NCI-H187 (cell line): ENCODE measurements around the gene HYLS1.
"Not testable (repeated sequence)": the region's sequence is repeated elsewhere in the genome, so short reads cannot be mapped to it uniquely, and the experiment has no call there.

ENCODE experiments used
- DNase-seq, 2 experiments: peaks; one replicate each; lab custom pipeline; 2025; lab: John Stamatoyannopoulos, UW

HYLS1 gene

GRCh38 chr11:125887373-125888324, at the start of gene HYLS1:
HYLS1 (plus strand) TSS chr11:125887668; CDS start chr11:125899369, 11,701 bp downstream.
- peak; percentile 90 for DNase-seq

- no peak for DNase-seq
Measured at GRCh38 chr11:125842321-125842948, 45.0 kb upstream of the HYLS1 start.

DNA sequence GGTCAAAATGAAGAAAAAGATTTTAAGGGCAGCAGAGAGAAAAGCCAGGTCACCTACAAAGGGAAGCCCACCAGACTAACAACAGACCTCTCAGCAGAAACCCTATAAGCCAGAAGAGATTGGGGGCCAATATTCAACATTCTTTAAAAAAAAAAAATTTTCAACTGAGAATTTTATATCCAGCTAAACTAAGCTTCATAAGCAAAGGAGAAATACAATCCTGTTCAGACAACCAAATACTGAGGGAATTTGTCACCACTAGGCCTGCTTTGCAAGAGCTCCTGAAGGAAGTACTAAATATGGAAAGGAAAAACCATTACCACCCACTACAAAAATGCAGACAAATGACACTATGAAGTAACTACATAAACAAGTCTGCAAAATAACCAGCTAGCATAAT, 41.3 kb upstream of the HYLS1 start:
- no peak for DNase-seq

- not testable (repeated sequence) for DNase-seq
Measured at GRCh38 chr11:125857670-125858069, 29.8 kb upstream of the HYLS1 start.

DNA sequence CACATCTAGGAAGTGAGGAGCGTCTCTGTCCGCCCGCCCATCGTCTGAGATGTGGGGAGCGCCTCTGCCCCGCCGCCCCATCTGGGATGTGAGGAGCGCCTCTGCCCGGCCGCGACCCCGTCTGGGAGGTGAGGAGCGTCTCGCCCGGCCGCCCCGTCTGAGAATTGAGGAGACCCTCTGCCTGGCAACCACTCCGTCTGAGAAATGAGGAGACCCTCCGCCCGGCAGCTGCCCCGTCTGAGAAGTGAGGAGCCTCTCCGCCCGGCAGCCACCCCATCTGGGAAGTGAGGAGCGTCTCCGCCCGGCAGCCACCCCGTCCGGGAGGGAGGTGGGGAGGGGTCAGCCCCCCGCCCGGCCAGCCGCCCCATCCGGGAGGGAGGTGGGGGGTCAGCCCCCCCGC, 24.7 kb upstream of the HYLS1 start:
- DNase-seq: not testable (repeated sequence)

GRCh38 chr11:125865354-125865753, 22.1 kb upstream of the HYLS1 start:
- not testable (repeated sequence) for DNase-seq

DNA sequence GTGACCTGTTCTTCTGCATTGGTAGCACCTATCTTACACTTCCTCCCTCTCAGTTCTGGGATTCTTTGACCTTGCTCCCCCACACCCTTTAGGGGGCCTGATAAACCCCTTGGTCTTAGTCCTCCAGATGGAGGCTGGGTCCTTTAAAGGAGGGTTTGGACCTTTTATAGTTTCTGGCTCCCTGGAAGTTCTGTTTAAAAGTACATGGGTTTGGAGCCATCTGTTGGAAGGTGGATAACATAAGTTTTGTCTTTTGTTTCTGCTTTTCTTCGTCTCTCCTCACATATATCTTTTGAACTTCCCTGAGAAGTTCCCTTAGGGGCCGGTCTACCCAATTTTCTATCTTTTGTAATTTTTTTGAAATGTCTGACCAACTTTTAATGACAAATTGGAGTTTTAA, 17.9 kb upstream of the HYLS1 start:
- no peak for DNase-seq

DNA sequence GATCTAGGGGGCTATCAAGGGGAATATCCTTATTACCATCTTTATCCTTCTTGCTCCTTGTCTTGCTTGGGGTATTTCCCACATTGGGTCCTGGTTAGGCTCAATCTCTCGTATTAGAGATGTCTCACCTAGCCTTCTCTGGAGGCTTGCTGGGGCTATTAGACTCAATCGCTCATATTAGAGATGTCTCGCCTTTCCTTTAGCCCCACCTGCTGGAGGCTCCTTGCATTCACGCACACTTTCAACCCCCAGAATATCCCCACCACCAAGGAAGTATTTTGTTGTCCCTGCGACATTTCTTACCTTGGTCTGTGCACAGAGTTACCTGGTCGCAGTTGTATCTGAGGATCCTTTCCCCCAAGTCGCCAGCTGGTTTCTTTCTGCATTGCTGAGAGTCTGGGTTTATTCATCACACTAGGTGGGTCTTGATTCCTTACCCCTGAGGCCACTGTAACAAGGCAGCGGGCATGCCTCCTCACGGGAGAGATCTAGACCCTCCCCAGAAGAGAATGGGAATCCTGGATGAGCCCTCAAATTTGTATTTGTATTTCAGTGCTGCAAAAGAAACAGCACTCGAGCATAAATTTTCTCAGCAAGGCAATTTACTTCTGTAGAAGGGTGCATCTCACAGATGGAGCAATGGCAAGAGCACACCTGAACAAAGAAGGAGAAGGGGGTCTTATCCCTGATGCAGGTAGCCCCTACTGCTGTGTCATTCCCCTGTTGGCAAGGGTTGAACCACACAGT, 15.9 kb upstream of the HYLS1 start:
- peak in 1 of 2 experiments; percentile 6 for DNase-seq

DNA sequence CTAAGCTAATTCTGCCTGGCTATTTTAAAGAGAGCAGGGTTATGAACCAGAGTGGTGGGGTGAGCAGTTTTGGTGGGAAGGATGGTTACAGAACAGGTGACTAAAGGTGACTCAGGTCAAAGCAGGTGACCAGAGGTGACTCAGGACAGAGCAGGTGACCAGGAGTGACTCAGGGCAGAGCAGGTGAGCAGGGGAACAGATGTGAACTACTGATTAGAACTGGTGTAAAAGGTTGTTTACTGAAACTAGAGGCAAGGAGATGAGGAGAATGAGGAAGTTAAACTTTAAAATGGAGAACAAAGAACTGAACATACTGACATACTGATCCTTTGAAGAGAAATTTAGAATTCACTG, 15.4 kb upstream of the HYLS1 start:
- no peak for DNase-seq

DNA sequence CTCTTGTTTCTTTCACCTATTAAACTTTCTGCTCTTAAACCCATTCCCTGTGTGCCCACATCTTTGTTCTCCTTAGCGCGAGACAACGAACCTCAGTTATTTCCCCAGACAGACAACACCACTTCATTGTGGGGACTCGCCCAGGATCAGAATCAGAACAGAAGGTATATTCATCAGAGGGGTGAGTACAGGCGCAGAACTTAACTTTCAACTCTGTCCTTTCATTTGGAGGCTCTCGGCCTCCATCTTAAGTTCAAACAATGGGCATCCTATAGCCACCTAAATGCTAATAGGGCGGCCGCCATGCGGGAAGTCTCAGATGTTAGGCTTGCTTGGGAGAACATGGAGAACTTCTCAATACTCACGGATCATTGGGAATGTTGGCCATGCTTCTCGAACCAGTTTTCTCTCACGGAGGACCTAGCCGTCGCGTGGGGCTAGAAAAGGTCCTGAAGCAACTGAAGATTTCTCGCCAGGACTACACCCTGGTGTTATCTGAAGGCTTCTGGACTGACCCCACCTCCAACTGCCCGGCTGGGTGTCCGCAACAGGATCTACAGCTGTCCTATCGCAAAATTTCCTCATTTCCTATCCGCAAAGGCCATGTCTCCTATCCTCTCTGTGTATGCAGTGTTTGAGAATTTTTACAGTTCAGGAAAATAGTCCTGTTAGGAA, 13.4 kb upstream of the HYLS1 start:
- DNase-seq: no peak

- no peak for DNase-seq
Measured at GRCh38 chr11:125874556-125875124, 12.8 kb upstream of the HYLS1 start.

DNA sequence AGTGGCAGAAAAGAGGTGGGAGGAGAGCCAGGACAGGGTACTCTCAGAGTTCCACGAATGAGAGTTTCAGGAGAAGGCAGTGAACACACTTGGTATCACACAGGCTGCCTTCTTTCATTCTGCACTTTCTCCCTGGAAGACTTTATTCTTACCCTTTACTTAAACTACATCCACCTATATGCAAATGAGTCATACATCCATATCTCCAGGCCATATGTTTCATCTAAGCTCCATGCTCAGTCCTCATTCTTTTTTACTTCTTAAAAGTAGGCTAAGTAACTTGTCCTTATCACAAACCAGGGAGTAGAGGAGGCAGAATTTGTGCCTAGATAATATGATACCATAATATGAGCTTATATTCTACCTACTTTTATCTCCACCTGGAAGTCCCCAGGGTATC, 6.2 kb upstream of the HYLS1 start:
- DNase-seq: no peak

- DNase-seq: no peak
Measured at GRCh38 chr11:125883375-125883774, 4.1 kb upstream of the HYLS1 start.

- peak in 1 of 2 experiments; percentile 51 for DNase-seq
Measured at GRCh38 chr11:125886997-125887372, 483 bp upstream of the HYLS1 start.

DNA sequence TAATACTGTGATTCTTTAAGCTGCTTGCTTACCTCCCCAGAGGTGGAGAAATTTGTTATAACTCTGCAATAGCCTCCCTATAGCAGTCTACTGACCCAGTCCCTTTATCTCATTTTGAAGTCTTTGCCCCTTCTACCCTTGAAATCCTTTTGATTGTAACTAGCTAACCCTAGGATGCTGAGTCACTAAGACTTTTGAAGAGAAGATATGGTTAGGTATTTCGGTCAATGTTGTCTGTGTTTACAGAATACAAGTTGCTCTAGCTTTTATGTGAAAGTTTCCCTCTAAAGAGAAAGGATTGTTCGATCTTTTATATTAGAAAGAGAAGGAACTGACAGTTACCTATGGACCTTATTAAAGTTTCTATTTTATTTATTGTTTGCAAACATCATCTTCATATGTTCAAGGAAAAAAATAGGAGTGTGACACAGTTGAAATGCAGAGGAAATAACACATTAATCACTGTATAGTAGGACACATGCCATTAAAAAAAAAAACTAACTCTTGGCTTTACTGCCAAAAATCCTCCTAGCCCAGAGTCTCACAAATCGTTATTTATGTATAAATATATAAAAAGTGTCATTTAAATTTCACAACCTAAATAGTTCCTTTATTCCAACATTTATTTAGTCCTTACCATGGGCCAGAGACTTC, 3.1 kb downstream of the HYLS1 start:
- DNase-seq: no peak

- no peak for DNase-seq
Measured at GRCh38 chr11:125892071-125892470, 4.6 kb downstream of the HYLS1 start.

DNA sequence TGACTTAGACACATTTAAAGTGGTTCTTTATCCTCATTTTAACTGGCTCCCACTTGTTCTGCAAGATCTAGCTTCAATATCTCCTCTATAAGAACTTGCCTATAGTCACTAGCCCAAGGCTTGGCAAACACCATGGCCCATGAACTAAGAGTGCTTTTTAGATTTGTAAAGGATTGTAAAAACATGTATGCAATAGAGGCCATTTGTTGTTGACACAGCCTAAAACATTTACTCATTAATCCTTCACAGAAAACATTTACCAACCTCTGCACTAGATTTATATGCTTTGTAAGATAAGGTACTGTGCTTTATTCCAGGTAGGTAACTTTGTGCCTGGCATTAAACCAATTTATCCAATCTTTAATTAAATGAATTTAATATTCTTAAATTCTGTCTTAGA, 5.5 kb downstream of the HYLS1 start:
- DNase-seq: no peak

- no peak for DNase-seq
Measured at GRCh38 chr11:125901872-125902271, 14.4 kb downstream of the HYLS1 start.

DNA sequence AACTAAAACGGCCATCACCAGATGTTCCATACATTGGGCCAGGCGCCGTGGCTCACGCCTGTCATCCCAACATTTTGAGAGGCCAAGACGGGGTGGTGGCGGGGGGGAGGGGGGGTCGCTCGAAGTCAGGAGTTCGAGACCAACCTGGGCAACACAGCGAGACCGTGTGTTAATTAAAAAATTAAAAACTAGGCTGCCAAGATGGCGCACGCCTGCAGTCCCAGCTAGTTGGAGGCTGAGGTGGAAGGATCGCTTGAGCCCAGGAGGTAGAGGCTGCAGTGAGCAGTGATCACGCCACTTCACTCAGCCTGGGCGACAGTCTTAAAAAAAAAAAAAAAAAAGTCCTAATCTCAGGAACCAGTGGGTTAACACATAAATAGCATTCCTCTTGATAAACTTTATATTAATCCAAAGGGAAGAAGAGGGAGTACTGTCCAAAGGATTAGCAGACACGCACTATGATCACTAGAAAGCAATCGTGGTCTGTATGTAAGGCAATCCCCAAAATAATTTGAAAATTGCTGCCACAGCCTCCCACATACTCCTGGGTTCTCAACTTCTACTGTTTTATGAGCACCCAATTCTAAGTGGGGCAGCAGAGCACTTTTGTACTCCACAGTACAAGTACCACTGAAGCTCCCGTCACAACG, 14.9 kb downstream of the HYLS1 start:
- no peak for DNase-seq

GRCh38 chr11:125902927-125903710, 15.7 kb downstream of the HYLS1 start, which contains the start of gene PUS3:
PUS3 (minus strand) TSS chr11:125903206; CDS start chr11:125896284, 6,922 bp downstream.
- DNase-seq: peak; percentile 40 to 78
